ENCODE results near the gene GSTM4.
"Not testable (repeated sequence)": the region's sequence is repeated elsewhere in the genome, so short reads cannot be mapped to it uniquely, and the experiment has no call there.

Gene GSTM4

DNA sequence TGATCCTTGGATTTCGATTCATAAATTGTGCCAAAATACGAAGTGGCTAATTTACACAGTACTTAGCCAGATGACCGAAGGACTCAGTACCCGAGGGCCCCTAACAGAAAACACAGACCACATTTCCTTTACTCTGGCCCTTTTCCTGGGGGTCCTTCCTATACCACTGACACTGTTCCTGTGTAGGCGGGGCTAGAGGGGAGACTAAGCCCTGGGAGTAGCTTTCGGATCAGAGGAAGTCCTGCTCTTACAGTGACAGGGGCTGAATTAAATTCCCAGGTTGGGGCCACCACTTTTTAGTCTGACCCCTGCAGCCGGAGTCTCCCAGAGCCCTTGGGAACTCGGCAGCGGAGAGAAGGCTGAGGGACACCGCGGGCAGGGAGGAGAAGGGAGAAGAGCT, 31.2 kb downstream of the GSTM4 start:
- Mint-ChIP-seq H3K4me3 (peak overlapping the region; percentile 87), H3K27ac (peak overlapping the region; percentile 93)
- not testable (repeated sequence) for H3K36me3 Mint-ChIP-seq, H3K9me3 Mint-ChIP-seq, H3K4me1 Mint-ChIP-seq, H3K27me3 Mint-ChIP-seq
- ATAC-seq: peak; percentile 22

GRCh38 chr1:109687641-109688499, 32.0 kb downstream of the GSTM4 start, which contains the start of gene GSTM1:
TSS of gene GSTM1 (plus strand) at chr1:109687817. CDS start at chr1:109687874, 57 bp downstream.
- Mint-ChIP-seq H3K27me3 (no peaks in the 10 kb centered on the region), H3K36me3 (no peaks in the 10 kb centered on the region), H3K9me3 (no peaks in the 10 kb centered on the region), H3K27ac (peak within 1 kb of the TSS; percentile 93), H3K4me1 (peaks cover 6% of the 10 kb centered on the region), H3K4me3 (peak within 1 kb of the TSS; percentile 87)
- ATAC-seq: peak; percentile 98

GRCh38 chr1:109689844-109690405, 34.0 kb downstream of the GSTM4 start:
- H3K27ac Mint-ChIP-seq: no peak overlapping the region
- H3K4me3 Mint-ChIP-seq: no peak overlapping the region
- no peaks in the 10 kb centered on the region for H3K9me3 Mint-ChIP-seq
- ATAC-seq: no peak
- H3K36me3 Mint-ChIP-seq: no peaks in the 10 kb centered on the region
- no peaks in the 10 kb centered on the region for H3K27me3 Mint-ChIP-seq
- peaks cover 6% of the 10 kb centered on the region for H3K4me1 Mint-ChIP-seq

GRCh38 chr1:109691759-109692158, 35.9 kb downstream of the GSTM4 start:
- Mint-ChIP-seq H3K27ac (no peak overlapping the region), H3K36me3 (no peaks in the 10 kb centered on the region), H3K4me3 (no peak overlapping the region), H3K27me3 (no peaks in the 10 kb centered on the region), H3K4me1 (peaks cover 6% of the 10 kb centered on the region), H3K9me3 (no peaks in the 10 kb centered on the region)
- no peak for ATAC-seq

DNA sequence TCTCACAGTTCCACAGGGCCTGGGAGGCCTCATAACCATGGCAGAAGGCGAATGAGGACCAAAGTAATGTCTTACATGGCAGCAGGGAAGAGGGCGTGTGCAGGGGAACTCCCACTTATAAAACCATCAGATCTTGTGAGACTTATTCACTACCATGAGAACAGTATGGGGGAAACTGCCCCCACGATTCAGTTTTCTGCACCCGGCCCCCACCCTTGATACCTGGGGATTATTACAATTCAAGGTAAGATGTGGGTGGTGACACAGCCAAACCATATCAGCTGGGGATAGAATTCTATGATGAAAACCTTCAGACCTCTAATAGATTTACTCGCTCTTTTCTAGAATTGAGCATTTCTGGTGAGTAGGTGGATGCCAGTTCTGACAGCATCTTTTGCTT, 38.5 kb downstream of the GSTM4 start:
- not testable (repeated sequence) for H3K36me3 Mint-ChIP-seq, H3K9me3 Mint-ChIP-seq, H3K4me3 Mint-ChIP-seq, H3K27me3 Mint-ChIP-seq, H3K27ac Mint-ChIP-seq, H3K4me1 Mint-ChIP-seq, ATAC-seq

GRCh38 chr1:109695138-109695537, 39.2 kb downstream of the GSTM4 start:
- not testable (repeated sequence) for ATAC-seq, H3K4me3 Mint-ChIP-seq, H3K27me3 Mint-ChIP-seq, H3K27ac Mint-ChIP-seq, H3K36me3 Mint-ChIP-seq, H3K9me3 Mint-ChIP-seq, H3K4me1 Mint-ChIP-seq

DNA sequence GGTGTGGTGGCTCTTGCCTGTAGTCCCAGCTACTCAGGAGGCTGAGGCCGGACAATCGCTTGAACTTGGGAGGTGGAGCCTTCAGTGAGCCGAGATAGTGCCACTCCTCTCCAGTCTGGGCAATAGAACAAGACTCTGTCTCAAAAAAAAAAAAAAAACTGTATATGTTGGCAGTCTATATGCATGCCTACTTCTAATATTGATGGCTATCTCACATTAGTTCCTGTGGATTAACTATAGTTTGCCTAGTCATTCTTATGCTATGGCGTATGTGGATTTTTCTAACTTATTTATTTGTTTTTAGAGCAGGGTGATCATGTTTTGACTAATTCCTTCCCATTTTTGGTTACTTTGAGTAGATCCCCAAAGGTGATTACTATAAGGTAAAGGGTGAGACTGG, 41.2 kb downstream of the GSTM4 start:
- Mint-ChIP-seq H3K36me3 (peaks cover 7% of the 10 kb centered on the region), H3K27me3 (no peaks in the 10 kb centered on the region), H3K9me3 (no peaks in the 10 kb centered on the region), H3K27ac (no peak overlapping the region), H3K4me1 (no peaks in the 10 kb centered on the region), H3K4me3 (no peak overlapping the region)
- ATAC-seq: no peak

- not testable (repeated sequence) for H3K4me3 Mint-ChIP-seq, ATAC-seq, H3K4me1 Mint-ChIP-seq, H3K9me3 Mint-ChIP-seq, H3K27ac Mint-ChIP-seq, H3K27me3 Mint-ChIP-seq, H3K36me3 Mint-ChIP-seq
These were observed 42.0 kb downstream of the GSTM4 start for GRCh38 chr1:109697861-109698260.

DNA sequence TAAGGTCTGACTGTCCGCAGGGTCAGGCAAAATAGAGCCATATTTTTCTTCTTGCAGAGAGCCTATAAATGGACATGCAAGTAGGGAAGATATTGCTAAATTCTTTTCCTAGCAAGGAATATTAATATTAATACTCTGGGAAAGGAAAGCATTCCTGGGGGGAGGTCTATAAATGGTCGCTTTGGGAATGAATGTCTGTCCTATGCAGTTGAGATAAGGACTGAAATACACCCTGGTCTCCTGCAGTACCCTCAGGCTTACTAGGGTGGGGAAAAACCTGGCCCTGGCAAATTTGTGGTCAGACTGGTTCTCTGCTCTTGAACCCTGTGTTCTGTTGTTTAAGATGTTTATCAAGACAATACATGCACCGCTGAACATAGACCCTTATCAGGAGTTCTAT, 47.0 kb downstream of the GSTM4 start:
- not testable (repeated sequence) for ATAC-seq, H3K27me3 Mint-ChIP-seq, H3K27ac Mint-ChIP-seq, H3K9me3 Mint-ChIP-seq, H3K4me1 Mint-ChIP-seq, H3K4me3 Mint-ChIP-seq
- peaks cover 29% of the 10 kb centered on the region for H3K36me3 Mint-ChIP-seq

DNA sequence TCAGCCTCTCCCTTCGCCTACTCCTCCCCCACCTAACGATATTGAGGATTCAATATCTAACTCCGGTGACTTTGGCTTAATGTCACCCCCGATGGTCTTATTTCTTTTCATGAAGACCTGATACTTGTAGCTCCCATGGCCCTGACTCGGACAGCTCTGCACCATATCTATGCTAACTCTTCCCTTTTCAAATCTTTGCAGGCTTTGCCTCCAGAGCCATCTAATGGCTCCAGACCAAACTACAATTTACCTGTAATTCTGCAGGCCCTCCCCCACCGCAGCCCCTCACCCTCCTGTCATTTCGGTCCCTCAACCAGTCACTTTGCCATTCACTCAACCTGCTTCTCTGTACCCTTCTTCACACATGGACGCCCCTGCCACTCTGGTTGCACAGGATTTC, 48.3 kb downstream of the GSTM4 start:
- H3K27me3 Mint-ChIP-seq: no peaks in the 10 kb centered on the region
- no peaks in the 10 kb centered on the region for H3K4me1 Mint-ChIP-seq
- H3K9me3 Mint-ChIP-seq: peaks cover 10% of the 10 kb centered on the region
- no peak overlapping the region for H3K27ac Mint-ChIP-seq
- no peak overlapping the region for H3K4me3 Mint-ChIP-seq
- H3K36me3 Mint-ChIP-seq: peaks cover 36% of the 10 kb centered on the region
- ATAC-seq: no peak

DNA sequence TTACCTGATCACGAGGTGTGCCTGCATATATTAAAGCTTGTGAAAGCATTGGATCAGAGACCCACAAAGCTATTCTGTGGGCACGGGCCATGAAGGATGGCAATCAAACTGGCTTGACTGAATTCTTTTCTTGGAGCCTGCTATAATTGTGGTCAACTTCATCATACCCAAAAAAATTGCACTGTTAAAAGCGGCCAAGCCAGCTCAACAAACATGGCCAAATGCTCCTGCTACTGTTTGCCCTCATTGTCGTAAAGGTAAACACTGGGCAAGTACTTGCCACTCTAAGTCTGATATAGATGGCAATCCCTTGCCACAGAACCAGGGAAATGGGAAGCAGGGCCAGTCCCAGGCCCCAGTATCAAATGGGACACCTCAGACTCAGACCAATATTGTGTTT, 49.5 kb downstream of the GSTM4 start:
- H3K4me1 Mint-ChIP-seq: no peaks in the 10 kb centered on the region
- no peak overlapping the region for H3K27ac Mint-ChIP-seq
- peaks cover 41% of the 10 kb centered on the region for H3K36me3 Mint-ChIP-seq
- ATAC-seq: no peak
- H3K27me3 Mint-ChIP-seq: no peaks in the 10 kb centered on the region
- H3K9me3 Mint-ChIP-seq: peaks cover 13% of the 10 kb centered on the region
- no peak overlapping the region for H3K4me3 Mint-ChIP-seq

GRCh38 chr1:109708949-109709348, 53.0 kb downstream of the GSTM4 start:
- not testable (repeated sequence) for H3K4me3 Mint-ChIP-seq, H3K4me1 Mint-ChIP-seq, ATAC-seq, H3K27ac Mint-ChIP-seq
- peaks cover 13% of the 10 kb centered on the region for H3K9me3 Mint-ChIP-seq
- H3K27me3 Mint-ChIP-seq: peaks cover 25% of the 10 kb centered on the region
- H3K36me3 Mint-ChIP-seq: peaks cover 35% of the 10 kb centered on the region

DNA sequence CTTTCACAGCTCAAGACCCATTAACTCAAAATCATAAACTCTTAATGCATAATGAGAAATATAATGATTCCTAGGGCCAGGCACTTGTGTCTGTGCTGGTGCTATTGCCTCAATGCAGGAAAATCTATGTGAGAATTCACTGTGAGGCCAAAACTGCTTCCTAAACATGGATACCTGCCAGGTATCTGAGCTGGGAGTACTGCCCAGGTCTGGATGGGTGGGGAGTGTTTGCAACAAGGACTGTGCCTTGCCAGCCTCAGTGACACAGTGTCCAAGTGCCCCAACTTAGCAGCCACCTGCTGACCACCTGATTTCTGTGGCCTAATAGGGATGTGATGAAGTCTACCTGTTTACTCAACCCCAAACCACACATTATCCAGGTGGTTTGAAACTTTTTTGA, 53.9 kb downstream of the GSTM4 start:
- not testable (repeated sequence) for H3K27ac Mint-ChIP-seq, H3K4me1 Mint-ChIP-seq, H3K9me3 Mint-ChIP-seq, ATAC-seq, H3K4me3 Mint-ChIP-seq
- Mint-ChIP-seq H3K27me3 (peaks cover 33% of the 10 kb centered on the region), H3K36me3 (peaks cover 27% of the 10 kb centered on the region)
